ENCODE measurements around the gene KCNV2.
"Not testable (repeated sequence)": the region's sequence is repeated elsewhere in the genome, so short reads cannot be mapped to it uniquely, and the experiment has no call there.

KCNV2 gene

DNA sequence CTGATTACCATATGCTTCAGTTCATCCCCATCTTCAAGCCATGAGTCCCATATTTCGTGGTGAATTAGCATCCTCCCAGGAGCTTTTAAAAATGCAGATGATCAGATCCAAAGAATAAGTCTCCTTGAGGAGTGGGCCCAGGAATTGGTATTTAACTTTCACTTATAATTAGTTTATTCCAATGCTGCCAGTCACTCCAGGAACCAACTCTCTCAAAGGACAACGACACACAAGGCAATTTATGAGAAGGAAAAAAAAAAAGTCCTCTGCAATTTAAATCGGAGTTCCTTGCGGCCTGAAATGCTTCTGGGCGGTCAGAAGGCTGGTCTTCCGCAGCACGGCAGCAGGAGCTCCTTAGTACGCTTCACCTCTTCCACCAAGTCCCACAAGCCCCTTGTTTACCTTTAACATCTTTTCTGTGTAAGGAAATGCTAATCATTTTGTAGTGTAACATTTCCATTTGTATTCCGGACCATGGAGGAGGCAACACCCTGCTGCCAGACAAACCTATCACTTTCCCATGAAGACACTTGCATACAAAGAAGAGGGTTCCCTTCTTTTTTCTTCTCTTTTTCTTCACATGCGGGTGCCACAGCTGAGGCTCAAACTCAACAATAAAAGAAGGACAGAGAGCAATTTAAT is 16.3 kb upstream of the KCNV2 start:
- H3K9me3 Mint-ChIP-seq (ENCODE audit: low read depth): no peaks in the 10 kb centered on the region
- peaks cover 13% of the 10 kb centered on the region for H3K36me3 Mint-ChIP-seq
- H3K27ac Mint-ChIP-seq: no peak overlapping the region
- no peak overlapping the region for H3K4me3 Mint-ChIP-seq
- H3K4me1 Mint-ChIP-seq (ENCODE audit: low read depth): no peaks in the 10 kb centered on the region
- no peaks in the 10 kb centered on the region for H3K27me3 Mint-ChIP-seq

DNA sequence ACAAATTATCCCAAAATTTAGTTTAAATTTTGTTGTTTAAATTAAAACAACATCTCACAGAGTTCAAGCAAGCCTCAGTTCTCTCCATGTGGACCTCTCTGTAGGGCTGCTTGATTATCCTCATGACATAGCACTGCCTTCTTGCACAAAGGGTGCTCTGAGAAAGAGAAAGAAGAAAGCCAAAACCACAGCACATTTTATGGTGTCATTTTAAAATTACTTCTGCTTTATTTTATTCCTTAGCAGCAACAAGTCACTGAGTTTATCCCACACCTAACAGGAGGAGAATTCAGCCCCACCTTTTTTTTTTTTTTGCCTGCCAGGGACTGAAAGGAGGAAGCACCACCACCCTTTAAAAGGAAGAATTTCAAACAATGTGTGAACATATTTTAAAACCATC is 12.8 kb upstream of the KCNV2 start:
- Mint-ChIP-seq H3K4me3 (no peak overlapping the region), H3K27me3 (no peaks in the 10 kb centered on the region), H3K36me3 (peaks cover 23% of the 10 kb centered on the region), H3K4me1 (ENCODE audit: low read depth) (no peaks in the 10 kb centered on the region), H3K9me3 (ENCODE audit: low read depth) (peaks cover 6% of the 10 kb centered on the region), H3K27ac (no peak overlapping the region)

DNA sequence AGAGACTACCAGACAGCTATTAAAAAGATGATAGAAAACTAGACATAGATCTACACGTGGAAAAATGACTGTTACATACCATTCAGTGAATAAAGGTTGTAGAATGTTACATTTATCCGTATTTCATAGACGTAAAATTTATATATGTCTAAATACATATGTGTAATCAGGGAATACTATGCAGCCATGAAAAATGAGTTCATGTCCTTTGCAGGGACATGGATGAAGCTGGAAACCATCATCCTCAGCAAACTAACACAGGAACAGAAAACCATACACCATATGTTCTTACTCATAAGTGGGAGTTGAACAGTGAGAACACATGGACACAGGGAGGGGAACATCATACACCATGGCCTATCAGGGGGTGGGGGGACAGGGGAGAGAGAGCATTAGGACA is 10.1 kb upstream of the KCNV2 start:
- H3K36me3 Mint-ChIP-seq: peaks cover 23% of the 10 kb centered on the region
- H3K4me1 Mint-ChIP-seq (ENCODE audit: low read depth); H3K4me3 Mint-ChIP-seq; H3K27ac Mint-ChIP-seq; H3K27me3 Mint-ChIP-seq; H3K9me3 Mint-ChIP-seq (ENCODE audit: low read depth): not testable (repeated sequence)

DNA sequence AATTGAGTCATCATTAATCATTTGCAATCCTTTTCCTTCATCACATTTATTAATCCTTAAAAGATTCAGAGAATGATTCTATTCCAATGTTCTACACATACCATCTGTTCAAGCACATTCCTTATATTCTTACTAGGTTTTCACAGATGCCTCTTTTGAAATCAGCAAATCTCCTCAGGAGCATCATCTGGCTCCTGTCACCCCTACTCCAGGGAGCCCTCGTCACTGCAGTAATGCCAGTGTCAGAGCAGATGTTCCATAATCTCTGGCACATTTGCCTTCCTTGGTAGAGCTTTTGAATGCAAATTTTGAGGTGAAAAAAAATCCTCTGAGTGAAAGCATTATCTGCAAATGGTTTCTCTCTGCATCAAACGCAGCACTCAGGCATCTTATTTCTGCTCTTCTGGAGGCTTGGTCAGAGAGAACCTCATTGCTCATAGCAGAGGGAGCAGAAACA is 7.6 kb upstream of the KCNV2 start:
- H3K36me3 Mint-ChIP-seq: peaks cover 25% of the 10 kb centered on the region
- no peaks in the 10 kb centered on the region for H3K27me3 Mint-ChIP-seq
- no peak overlapping the region for H3K27ac Mint-ChIP-seq
- peaks cover 10% of the 10 kb centered on the region for H3K9me3 Mint-ChIP-seq (ENCODE audit: low read depth)
- no peak overlapping the region for H3K4me3 Mint-ChIP-seq
- no peaks in the 10 kb centered on the region for H3K4me1 Mint-ChIP-seq (ENCODE audit: low read depth)

DNA sequence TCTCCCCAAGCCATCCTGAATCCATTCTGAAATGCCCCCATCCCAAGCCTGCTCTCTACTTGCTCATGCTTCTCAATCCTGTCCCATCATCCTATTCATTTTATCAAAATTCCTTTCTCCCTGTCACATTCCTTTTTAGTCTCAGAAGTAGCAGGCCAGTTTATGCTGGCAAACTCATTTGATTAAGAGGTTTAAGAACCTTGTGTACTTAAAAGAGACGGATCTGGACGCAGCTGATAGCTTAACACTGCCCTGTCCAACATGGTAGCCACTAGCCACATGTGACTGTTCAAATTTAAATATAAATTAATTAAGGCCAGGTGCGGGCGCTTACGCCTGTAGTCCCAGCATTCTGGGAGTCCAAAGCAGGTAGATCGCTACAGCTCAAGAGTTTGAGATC is 5.6 kb upstream of the KCNV2 start:
- Mint-ChIP-seq H3K27ac (no peak overlapping the region), H3K27me3 (no peaks in the 10 kb centered on the region), H3K4me3 (no peak overlapping the region), H3K36me3 (peaks cover 19% of the 10 kb centered on the region), H3K9me3 (ENCODE audit: low read depth) (peaks cover 10% of the 10 kb centered on the region), H3K4me1 (ENCODE audit: low read depth) (no peaks in the 10 kb centered on the region)

DNA sequence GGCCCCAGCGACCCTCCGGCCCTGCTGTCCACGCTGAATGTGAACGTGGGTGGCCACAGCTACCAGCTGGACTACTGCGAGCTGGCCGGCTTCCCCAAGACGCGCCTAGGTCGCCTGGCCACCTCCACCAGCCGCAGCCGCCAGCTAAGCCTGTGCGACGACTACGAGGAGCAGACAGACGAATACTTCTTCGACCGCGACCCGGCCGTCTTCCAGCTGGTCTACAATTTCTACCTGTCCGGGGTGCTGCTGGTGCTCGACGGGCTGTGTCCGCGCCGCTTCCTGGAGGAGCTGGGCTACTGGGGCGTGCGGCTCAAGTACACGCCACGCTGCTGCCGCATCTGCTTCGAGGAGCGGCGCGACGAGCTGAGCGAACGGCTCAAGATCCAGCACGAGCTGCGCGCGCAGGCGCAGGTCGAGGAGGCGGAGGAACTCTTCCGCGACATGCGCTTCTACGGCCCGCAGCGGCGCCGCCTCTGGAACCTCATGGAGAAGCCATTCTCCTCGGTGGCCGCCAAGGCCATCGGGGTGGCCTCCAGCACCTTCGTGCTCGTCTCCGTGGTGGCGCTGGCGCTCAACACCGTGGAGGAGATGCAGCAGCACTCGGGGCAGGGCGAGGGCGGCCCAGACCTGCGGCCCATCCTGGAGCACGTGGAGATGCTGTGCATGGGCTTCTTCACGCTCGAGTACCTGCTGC is 839 bp downstream of the KCNV2 start:
- Mint-ChIP-seq H3K4me1 (ENCODE audit: low read depth) (no peaks in the 10 kb centered on the region), H3K4me3 (no peak overlapping the region), H3K27me3 (no peaks in the 10 kb centered on the region), H3K27ac (no peak overlapping the region), H3K9me3 (ENCODE audit: low read depth) (peaks cover 8% of the 10 kb centered on the region), H3K36me3 (peaks cover 23% of the 10 kb centered on the region)

DNA sequence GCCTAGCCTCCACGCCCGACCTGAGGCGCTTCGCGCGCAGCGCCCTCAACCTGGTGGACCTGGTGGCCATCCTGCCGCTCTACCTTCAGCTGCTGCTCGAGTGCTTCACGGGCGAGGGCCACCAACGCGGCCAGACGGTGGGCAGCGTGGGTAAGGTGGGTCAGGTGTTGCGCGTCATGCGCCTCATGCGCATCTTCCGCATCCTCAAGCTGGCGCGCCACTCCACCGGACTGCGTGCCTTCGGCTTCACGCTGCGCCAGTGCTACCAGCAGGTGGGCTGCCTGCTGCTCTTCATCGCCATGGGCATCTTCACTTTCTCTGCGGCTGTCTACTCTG is 1.4 kb downstream of the KCNV2 start:
- H3K27ac Mint-ChIP-seq: no peak overlapping the region
- H3K4me3 Mint-ChIP-seq: no peak overlapping the region
- H3K36me3 Mint-ChIP-seq: peaks cover 21% of the 10 kb centered on the region
- peaks cover 5% of the 10 kb centered on the region for H3K9me3 Mint-ChIP-seq (ENCODE audit: low read depth)
- no peaks in the 10 kb centered on the region for H3K4me1 Mint-ChIP-seq (ENCODE audit: low read depth)
- H3K27me3 Mint-ChIP-seq: no peaks in the 10 kb centered on the region

DNA sequence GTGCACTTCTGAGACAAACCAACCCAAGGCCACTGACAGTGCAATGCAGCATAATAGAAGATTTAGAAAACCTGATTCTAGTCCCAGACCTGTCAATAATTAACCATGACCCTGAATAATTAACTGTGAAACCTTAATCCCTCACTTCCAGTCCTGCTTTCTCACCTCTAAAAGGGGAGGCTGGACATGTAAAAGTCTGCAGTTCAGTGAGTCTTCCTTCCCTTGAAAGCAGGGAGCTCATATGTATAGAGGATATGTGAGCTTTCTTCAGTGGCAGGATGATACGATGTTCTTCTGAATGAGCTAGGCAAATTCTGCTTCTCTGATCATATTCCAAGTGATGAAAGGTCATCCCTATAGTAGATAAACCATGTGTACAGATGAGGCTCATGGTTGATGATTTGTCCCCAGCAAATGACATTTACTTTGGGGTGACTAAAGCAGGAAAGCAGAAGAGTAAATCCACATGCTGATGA is 2.9 kb downstream of the KCNV2 start:
- no peaks in the 10 kb centered on the region for H3K4me1 Mint-ChIP-seq (ENCODE audit: low read depth)
- no peaks in the 10 kb centered on the region for H3K27me3 Mint-ChIP-seq
- peaks cover 21% of the 10 kb centered on the region for H3K36me3 Mint-ChIP-seq
- H3K9me3 Mint-ChIP-seq (ENCODE audit: low read depth): peaks cover 5% of the 10 kb centered on the region
- H3K27ac Mint-ChIP-seq: no peak overlapping the region
- H3K4me3 Mint-ChIP-seq: no peak overlapping the region

DNA sequence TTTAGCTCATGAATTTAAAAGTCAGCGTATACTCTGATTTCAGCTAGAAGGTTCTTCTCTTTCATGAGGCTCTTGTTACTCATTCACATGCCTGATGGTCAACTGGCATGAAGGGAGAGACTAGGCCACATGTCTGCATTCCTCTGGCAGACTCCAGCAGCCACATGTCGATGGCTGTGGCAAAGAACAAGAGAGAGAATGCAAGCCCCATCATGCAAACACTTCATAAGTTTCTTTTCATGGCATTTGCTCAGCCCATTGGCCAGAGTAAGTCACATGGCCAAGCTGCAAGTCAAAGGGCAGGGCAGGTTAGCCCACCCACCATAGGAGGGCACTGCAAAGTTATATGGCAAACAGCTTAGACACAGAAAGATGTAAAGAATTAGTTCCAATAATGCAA is 5.4 kb downstream of the KCNV2 start:
- no peaks in the 10 kb centered on the region for H3K9me3 Mint-ChIP-seq (ENCODE audit: low read depth)
- no peaks in the 10 kb centered on the region for H3K27me3 Mint-ChIP-seq
- no peak overlapping the region for H3K27ac Mint-ChIP-seq

DNA sequence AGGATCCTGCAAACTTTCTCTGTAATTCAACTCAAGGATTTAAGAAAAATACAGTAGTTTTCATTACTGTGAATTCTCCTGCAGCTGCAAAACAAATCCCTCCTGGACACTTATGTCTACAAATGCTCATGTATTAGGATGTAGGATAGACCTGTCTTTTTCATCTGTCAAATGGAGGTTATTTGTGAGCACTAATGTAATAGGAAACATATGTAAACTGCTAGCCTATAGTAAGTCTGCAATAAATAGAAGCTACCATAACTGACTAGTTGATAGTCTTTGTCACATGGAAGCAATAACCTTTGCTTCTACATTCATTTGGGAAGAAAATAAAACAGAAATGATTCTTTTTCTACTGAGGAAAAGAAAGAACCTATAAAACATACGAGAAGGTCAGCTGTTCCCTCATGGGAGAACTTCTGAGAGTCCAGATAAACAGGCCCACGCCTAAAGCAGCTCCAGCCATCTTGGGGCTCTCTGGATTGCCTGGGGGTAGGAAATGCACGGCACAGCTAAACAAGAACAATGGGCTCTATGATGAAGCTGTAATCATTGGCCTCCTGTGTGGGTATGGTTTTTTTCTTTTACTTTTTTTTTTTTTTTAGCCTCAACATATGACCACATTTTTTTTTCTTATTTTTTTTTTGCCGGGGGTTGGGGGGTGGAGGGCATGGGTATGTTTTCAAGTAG is 6.2 kb downstream of the KCNV2 start:
- H3K4me1 Mint-ChIP-seq (ENCODE audit: low read depth): no peaks in the 10 kb centered on the region
- H3K4me3 Mint-ChIP-seq: no peak overlapping the region
- H3K36me3 Mint-ChIP-seq: peaks cover 18% of the 10 kb centered on the region
- H3K27me3 Mint-ChIP-seq: no peaks in the 10 kb centered on the region
- no peak overlapping the region for H3K27ac Mint-ChIP-seq
- H3K9me3 Mint-ChIP-seq (ENCODE audit: low read depth): no peaks in the 10 kb centered on the region

More for the DNA sequence above, 5.4 kb downstream of the KCNV2 start:
- H3K4me3 Mint-ChIP-seq: no peak overlapping the region
- H3K36me3 Mint-ChIP-seq: peaks cover 16% of the 10 kb centered on the region
- no peaks in the 10 kb centered on the region for H3K4me1 Mint-ChIP-seq (ENCODE audit: low read depth)

DNA sequence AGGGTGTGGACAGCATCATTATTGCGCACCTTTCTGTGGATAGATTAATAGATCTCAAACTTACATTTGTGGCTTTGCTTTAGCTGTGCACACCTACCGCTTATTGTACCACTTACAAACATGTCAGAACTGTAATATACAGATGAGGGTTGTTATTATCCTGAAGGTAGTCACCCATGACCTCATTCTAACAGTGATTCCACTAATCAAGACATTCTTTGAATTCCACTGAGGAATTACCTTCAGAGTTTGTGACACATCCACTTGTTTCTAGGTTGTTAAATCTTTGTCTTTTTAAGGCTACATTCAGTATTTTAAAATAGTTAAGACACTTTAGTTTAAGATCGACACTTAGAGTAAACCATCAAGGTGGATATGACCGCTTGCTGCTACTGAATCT is 7.8 kb downstream of the KCNV2 start:
- H3K9me3 Mint-ChIP-seq (ENCODE audit: low read depth): no peaks in the 10 kb centered on the region
- no peaks in the 10 kb centered on the region for H3K4me1 Mint-ChIP-seq (ENCODE audit: low read depth)
- H3K27me3 Mint-ChIP-seq: no peaks in the 10 kb centered on the region
- H3K27ac Mint-ChIP-seq: no peak overlapping the region
- peaks cover 12% of the 10 kb centered on the region for H3K36me3 Mint-ChIP-seq
- H3K4me3 Mint-ChIP-seq: no peak overlapping the region

DNA sequence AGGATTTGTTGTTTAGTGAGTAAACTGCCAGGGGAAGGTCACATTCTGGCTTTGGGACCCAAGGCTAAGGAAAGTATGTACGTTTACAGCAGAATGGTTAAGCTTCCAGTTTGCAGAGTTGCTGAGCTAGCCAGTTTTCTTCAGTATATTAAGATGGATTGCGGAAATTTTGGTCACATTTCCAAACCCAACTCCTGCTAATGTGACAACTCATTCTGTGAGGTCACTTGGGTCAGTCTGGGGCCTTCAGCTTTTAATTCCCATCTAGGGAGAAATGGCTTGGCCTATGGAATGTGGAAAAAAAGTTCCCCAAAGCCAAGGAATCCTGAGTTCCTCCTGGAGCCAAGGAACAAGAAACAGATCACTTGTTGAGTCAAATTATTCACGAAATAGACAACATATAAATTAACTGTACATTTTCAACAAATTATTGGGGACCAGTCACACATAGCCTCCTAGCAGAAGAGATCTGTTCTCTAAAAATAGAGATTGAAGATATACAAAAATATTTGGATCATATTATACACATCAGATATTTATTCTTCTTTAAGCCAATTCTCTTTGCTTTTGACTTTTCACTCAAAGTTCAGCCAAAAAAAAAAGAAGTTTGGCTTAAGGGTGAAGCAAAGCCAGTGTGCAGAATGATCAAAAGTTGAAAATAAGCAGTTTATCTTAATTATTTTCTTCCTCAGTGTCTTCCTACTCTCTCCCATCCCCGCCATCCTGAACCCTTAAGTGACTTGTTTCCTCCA is 8.8 kb downstream of the KCNV2 start:
- Mint-ChIP-seq H3K36me3 (peaks cover 8% of the 10 kb centered on the region), H3K27ac (no peak overlapping the region), H3K9me3 (ENCODE audit: low read depth) (no peaks in the 10 kb centered on the region), H3K27me3 (no peaks in the 10 kb centered on the region), H3K4me3 (no peak overlapping the region), H3K4me1 (ENCODE audit: low read depth) (no peaks in the 10 kb centered on the region)

DNA sequence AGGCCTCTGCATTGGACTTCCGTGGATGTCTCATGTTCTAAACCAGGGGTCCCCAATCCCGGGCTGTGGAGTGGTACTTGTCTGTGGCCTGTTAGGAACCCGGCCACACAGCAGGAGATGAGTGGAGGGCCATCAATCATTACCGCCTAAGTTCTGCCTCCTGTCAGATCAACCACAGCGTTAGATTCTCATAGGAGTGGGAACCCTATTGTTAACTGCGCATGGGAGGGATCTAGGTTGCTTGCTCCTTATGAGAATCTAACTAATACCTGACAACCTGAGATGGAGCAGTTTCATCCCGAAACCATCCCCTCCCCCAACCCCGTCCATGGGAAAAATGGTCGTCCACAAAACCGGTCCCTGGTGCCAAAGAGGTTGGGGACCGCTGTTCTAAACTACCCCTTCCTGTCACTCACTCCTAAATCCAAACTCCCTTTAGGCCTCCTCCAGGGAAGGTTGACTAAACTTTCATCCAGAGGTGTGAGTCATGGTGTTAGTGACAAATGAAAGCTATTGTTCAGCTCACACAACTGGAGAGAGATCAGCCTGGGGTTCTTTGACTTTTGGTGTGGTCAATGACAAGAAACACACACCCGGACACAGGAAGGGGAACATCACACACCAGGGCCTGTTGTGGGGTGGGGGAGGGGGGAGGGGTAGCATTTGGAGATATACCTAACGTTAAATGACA is 9.5 kb downstream of the KCNV2 start:
- Mint-ChIP-seq H3K4me3 (no peak overlapping the region), H3K27ac (no peak overlapping the region), H3K36me3 (peaks cover 6% of the 10 kb centered on the region), H3K4me1 (ENCODE audit: low read depth) (no peaks in the 10 kb centered on the region), H3K9me3 (ENCODE audit: low read depth) (no peaks in the 10 kb centered on the region), H3K27me3 (no peaks in the 10 kb centered on the region)

DNA sequence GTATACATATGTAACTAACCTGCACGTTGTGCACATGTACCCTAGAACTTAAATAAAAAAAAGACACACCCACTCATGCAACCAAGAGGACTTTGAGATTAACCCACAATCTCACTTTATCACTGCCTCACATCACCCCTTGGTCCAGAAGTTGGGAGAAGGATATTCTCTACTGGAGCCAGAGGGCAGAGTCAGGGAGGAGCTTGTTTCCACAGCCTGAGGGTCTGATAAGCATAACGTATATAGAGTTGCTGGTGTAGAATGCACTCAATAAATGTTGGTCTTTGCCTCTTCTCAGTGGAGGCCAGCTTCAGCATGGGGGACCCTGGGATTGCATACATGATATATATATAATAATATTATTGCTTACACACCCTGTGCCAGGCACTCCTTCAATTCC is 10.1 kb downstream of the KCNV2 start:
- Mint-ChIP-seq H3K27ac (no peak overlapping the region), H3K27me3 (no peaks in the 10 kb centered on the region), H3K36me3 (peaks cover 6% of the 10 kb centered on the region), H3K9me3 (ENCODE audit: low read depth) (no peaks in the 10 kb centered on the region), H3K4me3 (no peak overlapping the region), H3K4me1 (ENCODE audit: low read depth) (no peaks in the 10 kb centered on the region)
